HEK293 (cell line): ENCODE measurements around the gene SRBD1.

ENCODE experiments used
- ATF2 ChIP-seq: fragments of 450-650 bp; formaldehyde crosslinking; IDR thresholded peaks from 2 replicates; pipeline ENCODE4 v1.5.1; 2016; ENCODE audit warnings: missing biosample characterization, missing genetic modification characterization, low read depth
- CTCF ChIP-seq: fragments of 450-650 bp; formaldehyde crosslinking; IDR thresholded peaks from 2 replicates; pipeline ENCODE4 v1.5.1; 2016; ENCODE audit warnings: missing biosample characterization, missing genetic modification characterization
- SP7 ChIP-seq: fragments of 450-650 bp; formaldehyde crosslinking; IDR thresholded peaks from 2 replicates; pipeline ENCODE4 v1.5.1; 2016; ENCODE audit warnings: missing biosample characterization, missing genetic modification characterization
- ZBTB49 ChIP-seq: fragments of 450-650 bp; formaldehyde crosslinking; IDR thresholded peaks from 2 replicates; pipeline ENCODE4 v1.5.1; 2016; ENCODE audit warnings: missing biosample characterization, missing genetic modification characterization, low read depth
- ZNF341 ChIP-seq: fragments of 450-650 bp; formaldehyde crosslinking; IDR thresholded peaks from 2 replicates; pipeline ENCODE4; 2016; ENCODE audit warnings: low read depth, missing biosample characterization, missing genetic modification characterization
- ZNF416 ChIP-seq: fragments of 450-650 bp; formaldehyde crosslinking; IDR thresholded peaks from 2 replicates; pipeline ENCODE4 v1.5.1; 2016; ENCODE audit warnings: missing biosample characterization, missing genetic modification characterization
- ZNF670 ChIP-seq: fragments of 450-650 bp; formaldehyde crosslinking; IDR thresholded peaks from 2 replicates; pipeline ENCODE4 v1.5.1; 2016; ENCODE audit warnings: missing biosample characterization, missing genetic modification characterization, low read depth
- TF ChIP-seq, protein P1 (sequence below): fragments of 450-650 bp; formaldehyde crosslinking; IDR thresholded peaks from 2 replicates; pipeline ENCODE4 v1.5.1; 2016; ENCODE audit warnings: missing biosample characterization, missing genetic modification characterization

GRCh38 chr2:45588158-45588829, 22.8 kb downstream of the SRBD1 start:
- TF ChIP-seq ZNF416 (tag by site-specific recombination): no peak
- TF ChIP-seq SP7 (tag by site-specific recombination): no peak
- no peak for TF ChIP-seq ATF2 (tag by site-specific recombination)
- no peak for TF ChIP-seq CTCF
- TF ChIP-seq, protein P1, sequence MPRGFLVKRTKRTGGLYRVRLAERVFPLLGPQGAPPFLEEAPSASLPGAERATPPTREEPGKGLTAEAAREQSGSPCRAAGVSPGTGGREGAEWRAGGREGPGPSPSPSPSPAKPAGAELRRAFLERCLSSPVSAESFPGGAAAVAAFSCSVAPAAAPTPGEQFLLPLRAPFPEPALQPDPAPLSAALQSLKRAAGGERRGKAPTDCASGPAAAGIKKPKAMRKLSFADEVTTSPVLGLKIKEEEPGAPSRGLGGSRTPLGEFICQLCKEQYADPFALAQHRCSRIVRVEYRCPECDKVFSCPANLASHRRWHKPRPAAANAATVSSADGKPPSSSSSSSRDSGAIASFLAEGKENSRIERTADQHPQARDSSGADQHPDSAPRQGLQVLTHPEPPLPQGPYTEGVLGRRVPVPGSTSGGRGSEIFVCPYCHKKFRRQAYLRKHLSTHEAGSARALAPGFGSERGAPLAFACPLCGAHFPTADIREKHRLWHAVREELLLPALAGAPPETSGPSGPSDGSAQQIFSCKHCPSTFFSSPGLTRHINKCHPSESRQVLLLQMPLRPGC (tag by site-specific recombination): no peak
- TF ChIP-seq ZBTB49: no peak
- no peak for TF ChIP-seq ZNF341 (tag by site-specific recombination)
- no peak for TF ChIP-seq ZNF670 (tag by site-specific recombination)
